Upper lobe of right lung (tissue), 1 donor: ENCODE measurements around the gene GRAMD2B. TPM values are rescaled to one million over a fixed set of nuclear protein-coding genes. Genes with fewer than 3 reads are reported as not detected.

Source experiments
- ATAC-seq: fragments of 200-7000 bp; cut with Tn5 transposase; one replicate; pipeline ENCODE4 v1.9.1; 2020; ENCODE audit warnings: mild to moderate bottlenecking, moderate library complexity
- DNase-seq: peaks from one replicate; pipeline ENCODE4 v3.0.0-alpha.2; 2020
- H3K27ac ChIP-seq: fragments of 200-600 bp; one replicate; pipeline ENCODE4 v1.8.0; 2022
- H3K27me3 ChIP-seq: fragments of 200-600 bp; one replicate; pipeline ENCODE4 v1.8.0; 2022; ENCODE audit warnings: mild to moderate bottlenecking
- H3K36me3 ChIP-seq: fragments of 200-600 bp; one replicate; pipeline ENCODE4 v1.8.0; 2022
- H3K4me1 ChIP-seq: fragments of 200-600 bp; one replicate; pipeline ENCODE4 v1.8.0; 2022
- H3K4me3 ChIP-seq: fragments of 200-600 bp; one replicate; pipeline ENCODE4 v1.8.0; 2022; ENCODE audit warnings: mild to moderate bottlenecking
- H3K9me3 ChIP-seq: fragments of 200-600 bp; one replicate; pipeline ENCODE4 v1.8.0; 2022
- CTCF ChIP-seq: fragments of 200-600 bp; IDR thresholded peaks from one replicate; pipeline ENCODE4 v1.8.0; 2022; ENCODE audit warnings: antibody characterized with exemption
- intact Hi-C: fragments of 100-400 bp; cut with DNase I; formaldehyde crosslinking; loops from one replicate; pipeline ENCODE4 v1.11.0; 2022
- total RNA-seq: library from RNA; stranded (reverse); fragmentation: NEBNext Ultra II Directional; extraction: Animal tissue kit (Norgen Biotek cat#: 25700); gene quantifications from one replicate; pipeline ENCODE4 v1.2.1, GENCODE V29; 2021
- donor health status: DM: no; HTN: yes; CAD: no; lungs with severe emphysema.

The GRAMD2B gene
- total RNA-seq, 1 donor from 2014 or later: 17.0 TPM

- intact Hi-C loops: no loop called here
- H3K27ac ChIP-seq: no peak overlapping the region
- ATAC-seq (no peak), DNase-seq (no peak)
- H3K9me3 ChIP-seq: no peaks in the 10 kb centered on the region
- H3K4me3 ChIP-seq: no peak overlapping the region
- H3K36me3 ChIP-seq: no peaks in the 10 kb centered on the region
- H3K27me3 ChIP-seq: no peaks in the 10 kb centered on the region
- TF ChIP-seq CTCF: no peak
- H3K4me1 ChIP-seq: no peaks in the 10 kb centered on the region
These were observed 39.4 kb upstream of the GRAMD2B start for GRCh38 chr5:126383776-126384175.

GRCh38 chr5:126384985-126385384, 38.2 kb upstream of the GRAMD2B start:
- no peak overlapping the region for H3K4me3 ChIP-seq
- intact Hi-C loops: no loop called here
- no peaks in the 10 kb centered on the region for H3K36me3 ChIP-seq
- TF ChIP-seq CTCF: no peak
- no peaks in the 10 kb centered on the region for H3K27me3 ChIP-seq
- no peak for ATAC-seq
- H3K9me3 ChIP-seq: no peaks in the 10 kb centered on the region
- no peaks in the 10 kb centered on the region for H3K4me1 ChIP-seq
- DNase-seq: no peak
- no peak overlapping the region for H3K27ac ChIP-seq

- Histone ChIP-seq H3K9me3 (no peaks in the 10 kb centered on the region), H3K27ac (no peak overlapping the region), H3K4me1 (no peaks in the 10 kb centered on the region), H3K27me3 (no peaks in the 10 kb centered on the region), H3K36me3 (no peaks in the 10 kb centered on the region), H3K4me3 (no peak overlapping the region)
- intact Hi-C loops: no loop called here
- no peak for TF ChIP-seq CTCF
- no peak for ATAC-seq
- DNase-seq: no peak
These were observed 37.4 kb upstream of the GRAMD2B start for GRCh38 chr5:126385524-126386502.

GRCh38 chr5:126389179-126389578, 34.0 kb upstream of the GRAMD2B start:
- H3K27me3 ChIP-seq: no peaks in the 10 kb centered on the region
- H3K36me3 ChIP-seq: no peaks in the 10 kb centered on the region
- no peak overlapping the region for H3K27ac ChIP-seq
- DNase-seq (no peak), ATAC-seq (no peak)
- TF ChIP-seq CTCF: no peak
- no peak overlapping the region for H3K4me3 ChIP-seq
- intact Hi-C loops: no loop called here
- no peaks in the 10 kb centered on the region for H3K4me1 ChIP-seq
- H3K9me3 ChIP-seq: no peaks in the 10 kb centered on the region

GRCh38 chr5:126390051-126390450, 33.2 kb upstream of the GRAMD2B start:
- ATAC-seq (no peak), DNase-seq (no peak)
- H3K36me3 ChIP-seq: no peaks in the 10 kb centered on the region
- H3K4me3 ChIP-seq: no peak overlapping the region
- no peak for TF ChIP-seq CTCF
- no peaks in the 10 kb centered on the region for H3K27me3 ChIP-seq
- no peak overlapping the region for H3K27ac ChIP-seq
- intact Hi-C loops: no loop called here
- no peaks in the 10 kb centered on the region for H3K4me1 ChIP-seq
- H3K9me3 ChIP-seq: no peaks in the 10 kb centered on the region
